Measurements from ENCODE around the gene DENND2C. TPM values are rescaled to one million over a fixed set of nuclear protein-coding genes. Genes with fewer than 3 reads are reported as not detected.

Gene DENND2C
- total RNA-seq, 1 experiment from 2014 or later = 3.6 TPM

DNA sequence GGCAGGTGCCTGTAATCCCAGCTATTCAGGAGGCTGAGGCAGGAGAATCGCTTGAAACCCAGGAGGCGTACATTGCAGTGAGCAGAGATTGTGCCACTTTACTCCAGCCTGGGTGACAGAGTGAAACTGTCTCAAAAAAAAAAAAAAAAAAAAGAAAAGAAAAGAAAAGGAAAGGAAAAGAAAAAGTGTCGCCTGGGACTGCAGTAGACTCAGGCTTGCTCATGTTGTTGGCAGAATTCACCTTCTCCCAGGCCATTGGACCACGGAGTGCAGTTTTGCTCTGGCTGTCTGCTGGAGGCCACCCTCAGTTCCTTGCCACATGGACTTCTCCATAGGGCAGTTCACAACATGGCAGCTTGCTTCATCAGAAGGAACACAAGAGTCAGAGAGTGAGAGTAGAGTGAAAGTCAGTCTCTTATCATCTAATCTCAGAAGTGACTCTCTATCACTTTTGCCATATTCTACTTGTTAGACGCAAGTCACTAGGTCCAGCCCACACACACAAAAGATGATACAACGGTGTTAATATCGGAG is 117.7 kb downstream of the DENND2C start:
- H3K27ac ChIP-seq (ENCODE audit: insufficient read length, low read depth, low read length) = no peak overlapping the region
- no peaks in the 10 kb centered on the region for H3K79me1 ChIP-seq (ENCODE audit: insufficient read depth, low read depth, low read length, poor library complexity, severe bottlenecking)
- H4K5ac ChIP-seq (ENCODE audit: insufficient read length, low read depth, low read length) = no peak overlapping the region
- no peaks in the 10 kb centered on the region for H3K23me2 ChIP-seq (ENCODE audit: insufficient read length, low read depth, low read length, poor library complexity, severe bottlenecking)
- no peak overlapping the region for H4K8ac ChIP-seq (replicated peaks; ENCODE audit: insufficient read length, low read depth, low read length)
- no peak overlapping the region for H3K27ac Mint-ChIP-seq
- H3K36me3 Mint-ChIP-seq (ENCODE audit: insufficient read depth in 1 of 3, low read depth in 3 of 3) = no peaks in the 10 kb centered on the region
- H2BK120ac ChIP-seq (ENCODE audit: low read depth, low read length, poor library complexity, severe bottlenecking) = no peak overlapping the region
- no peaks in the 10 kb centered on the region for H3K79me2 ChIP-seq (ENCODE audit: insufficient read depth, low read length)
- no peak overlapping the region for H2BK15ac ChIP-seq (ENCODE audit: low read depth, low read length)
- H3K4me1 Mint-ChIP-seq = peaks cover 2 to 9% of the 10 kb centered on the region in 2 experiments; a peak in 3 of 4 replicates
- no peak overlapping the region for H3K4me3 Mint-ChIP-seq
- H3K4me1 ChIP-seq (ENCODE audit: insufficient read depth, low read length) = no peaks in the 10 kb centered on the region
- no peaks in the 10 kb centered on the region for H3K9me3 ChIP-seq (ENCODE audit: control insufficient read depth, low read depth, low read length)
- no peak overlapping the region for H3K23ac ChIP-seq (ENCODE audit: insufficient read length, low read depth, low read length)
- no peak overlapping the region for H3K9ac ChIP-seq (ENCODE audit: extremely low read depth, insufficient read length, low read length)
- no peak overlapping the region for H3T11ph ChIP-seq (ENCODE audit: low read length)
- no peak overlapping the region for H3K14ac ChIP-seq (ENCODE audit: insufficient read depth, low read length)
- no peak overlapping the region for H3K4me2 ChIP-seq (ENCODE audit: insufficient read depth, insufficient read length, low read length)
- no peak overlapping the region for H2BK20ac ChIP-seq (ENCODE audit: low read depth, low read length, poor library complexity, severe bottlenecking)
- no peak overlapping the region for H2AFZ ChIP-seq (ENCODE audit: low read length)
- no peak overlapping the region for H3K56ac ChIP-seq (ENCODE audit: insufficient read length, low read depth, low read length)
- WGBS (ENCODE audit: extremely low coverage, insufficient read length, low lambda C conversion rate) = no CpG with 5 or more reads among the region's 7 CpGs
- no peak overlapping the region for H3K4ac ChIP-seq (ENCODE audit: low read depth, low read length)
- H3K27me3 Mint-ChIP-seq (ENCODE audit: low read depth) = no peaks in the 10 kb centered on the region
- TF ChIP-seq, protein P1, sequence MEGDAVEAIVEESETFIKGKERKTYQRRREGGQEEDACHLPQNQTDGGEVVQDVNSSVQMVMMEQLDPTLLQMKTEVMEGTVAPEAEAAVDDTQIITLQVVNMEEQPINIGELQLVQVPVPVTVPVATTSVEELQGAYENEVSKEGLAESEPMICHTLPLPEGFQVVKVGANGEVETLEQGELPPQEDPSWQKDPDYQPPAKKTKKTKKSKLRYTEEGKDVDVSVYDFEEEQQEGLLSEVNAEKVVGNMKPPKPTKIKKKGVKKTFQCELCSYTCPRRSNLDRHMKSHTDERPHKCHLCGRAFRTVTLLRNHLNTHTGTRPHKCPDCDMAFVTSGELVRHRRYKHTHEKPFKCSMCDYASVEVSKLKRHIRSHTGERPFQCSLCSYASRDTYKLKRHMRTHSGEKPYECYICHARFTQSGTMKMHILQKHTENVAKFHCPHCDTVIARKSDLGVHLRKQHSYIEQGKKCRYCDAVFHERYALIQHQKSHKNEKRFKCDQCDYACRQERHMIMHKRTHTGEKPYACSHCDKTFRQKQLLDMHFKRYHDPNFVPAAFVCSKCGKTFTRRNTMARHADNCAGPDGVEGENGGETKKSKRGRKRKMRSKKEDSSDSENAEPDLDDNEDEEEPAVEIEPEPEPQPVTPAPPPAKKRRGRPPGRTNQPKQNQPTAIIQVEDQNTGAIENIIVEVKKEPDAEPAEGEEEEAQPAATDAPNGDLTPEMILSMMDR (conservative IDR thresholded peaks at IDR 0.05) = no peak
- no peak overlapping the region for H3K18ac ChIP-seq (ENCODE audit: insufficient read length, low read depth, low read length)
- H3K9me3 Mint-ChIP-seq = no peaks in the 10 kb centered on the region
- H4K91ac ChIP-seq (ENCODE audit: insufficient read length, low read depth, low read length) = no peak overlapping the region
- no peaks in the 10 kb centered on the region for H4K20me1 ChIP-seq (ENCODE audit: control insufficient read depth, insufficient read depth, insufficient read length)
- H2AK5ac ChIP-seq (ENCODE audit: insufficient read length, low read length) = no peak overlapping the region
- H3K27me3 ChIP-seq (ENCODE audit: insufficient read depth, low read length) = no peaks in the 10 kb centered on the region
- no peak overlapping the region for H2BK5ac ChIP-seq (ENCODE audit: insufficient read length, low read length)
- no peak for DNase-seq
- no peak overlapping the region for H2BK12ac ChIP-seq (ENCODE audit: insufficient read length, low read depth, low read length)
